GM21576 (cell line): ENCODE data around the gene RBM17.
"Not testable (repeated sequence)": the region's sequence is repeated elsewhere in the genome, so short reads cannot be mapped to it uniquely, and the experiment has no call there.

Source experiments
- ATAC-seq: cut with Tn5 transposase; IDR thresholded peaks from one replicate; pipeline ENCODE4 v1.9.1; 2021; ENCODE audit warnings: mild to moderate bottlenecking, moderate library complexity; ENCODE audit not compliant: unreplicated experiment

Gene RBM17

DNA sequence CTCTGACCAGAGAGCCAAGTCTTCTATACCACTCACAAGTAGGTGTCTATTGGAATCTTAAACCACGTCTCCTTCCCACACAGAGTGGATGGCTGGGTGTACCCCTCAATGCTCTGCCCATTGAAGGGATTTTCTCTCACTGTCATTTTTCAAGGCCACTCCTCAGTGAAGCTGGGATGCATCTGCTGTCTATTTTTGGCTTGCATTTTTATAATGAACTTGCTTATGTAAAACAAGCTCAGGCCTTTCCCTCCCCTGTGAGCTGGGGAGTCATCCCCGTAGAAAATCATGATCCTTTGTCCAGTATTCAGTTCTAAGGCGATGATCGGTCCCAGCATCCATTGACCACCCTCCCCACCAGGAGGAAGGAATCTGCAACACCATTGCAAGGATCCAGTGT lies 9.8 kb upstream of the RBM17 start:
- no peak for ATAC-seq

DNA sequence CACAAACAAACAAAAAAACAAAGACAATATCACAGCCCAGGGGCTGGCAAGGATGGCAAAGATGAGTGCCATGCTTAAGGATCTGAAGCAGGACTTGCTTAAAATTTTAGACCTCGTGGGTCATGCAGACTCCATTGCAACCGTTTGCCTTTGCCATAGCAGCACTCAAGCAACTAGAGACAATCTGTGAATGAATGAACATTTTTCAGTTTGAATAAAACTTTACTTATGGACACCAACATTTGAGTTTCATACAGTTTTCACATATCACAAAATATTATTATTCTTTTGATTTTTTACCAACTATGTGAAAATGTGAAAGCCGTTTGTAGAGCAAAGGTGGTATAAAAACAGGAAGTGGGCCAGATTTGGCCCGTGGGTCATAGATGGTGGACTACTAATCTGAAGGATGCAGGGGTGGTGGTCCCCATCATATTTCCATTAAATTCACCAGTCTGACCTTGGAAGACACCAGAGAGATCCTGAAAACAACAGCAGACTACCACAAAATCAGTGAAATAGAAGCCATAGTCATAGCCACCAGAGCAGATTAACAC lies 8.3 kb upstream of the RBM17 start:
- ATAC-seq, result no peak

DNA sequence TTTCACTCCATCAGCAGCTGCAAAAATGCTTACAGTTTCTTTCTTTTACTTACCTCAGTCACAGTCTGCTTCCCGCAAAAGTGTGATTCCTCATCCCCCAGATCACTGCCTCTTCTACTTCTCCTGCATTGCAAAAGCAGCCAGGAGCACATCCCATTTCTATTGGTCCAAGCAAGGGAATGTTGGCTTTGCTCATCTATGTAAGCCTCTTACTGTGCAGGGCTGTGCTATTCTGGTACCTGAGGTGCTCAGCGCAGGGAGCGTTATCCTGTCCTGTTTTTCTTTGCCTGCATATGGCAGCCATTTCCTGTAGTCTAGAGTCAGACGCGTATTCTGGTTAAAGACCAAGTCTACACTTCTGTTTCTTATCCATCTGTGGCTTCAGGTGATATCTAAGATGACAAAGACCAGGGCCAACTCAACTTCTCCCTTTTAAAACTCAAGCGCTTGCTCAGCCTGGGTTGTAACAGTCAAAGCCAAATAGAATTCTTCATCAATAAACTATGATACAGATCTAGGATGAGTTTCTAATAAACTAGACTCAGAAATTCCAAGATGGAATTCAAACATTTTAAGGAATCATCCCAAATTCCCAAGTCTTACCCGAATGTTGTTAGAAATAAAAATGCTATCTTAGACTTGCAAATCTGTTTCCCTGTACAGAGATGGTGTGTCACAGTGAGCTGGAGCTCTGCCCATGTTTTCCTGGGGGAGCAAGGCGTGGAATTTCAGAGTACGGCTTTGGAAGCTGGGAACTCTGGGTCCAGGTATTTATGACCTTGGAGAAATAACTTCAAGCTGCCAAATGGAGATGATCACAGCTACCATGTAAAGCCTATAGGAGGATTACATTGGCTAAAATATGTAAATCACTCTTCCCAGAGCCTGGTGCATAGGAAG lies 6.1 kb upstream of the RBM17 start:
- ATAC-seq, result no peak

DNA sequence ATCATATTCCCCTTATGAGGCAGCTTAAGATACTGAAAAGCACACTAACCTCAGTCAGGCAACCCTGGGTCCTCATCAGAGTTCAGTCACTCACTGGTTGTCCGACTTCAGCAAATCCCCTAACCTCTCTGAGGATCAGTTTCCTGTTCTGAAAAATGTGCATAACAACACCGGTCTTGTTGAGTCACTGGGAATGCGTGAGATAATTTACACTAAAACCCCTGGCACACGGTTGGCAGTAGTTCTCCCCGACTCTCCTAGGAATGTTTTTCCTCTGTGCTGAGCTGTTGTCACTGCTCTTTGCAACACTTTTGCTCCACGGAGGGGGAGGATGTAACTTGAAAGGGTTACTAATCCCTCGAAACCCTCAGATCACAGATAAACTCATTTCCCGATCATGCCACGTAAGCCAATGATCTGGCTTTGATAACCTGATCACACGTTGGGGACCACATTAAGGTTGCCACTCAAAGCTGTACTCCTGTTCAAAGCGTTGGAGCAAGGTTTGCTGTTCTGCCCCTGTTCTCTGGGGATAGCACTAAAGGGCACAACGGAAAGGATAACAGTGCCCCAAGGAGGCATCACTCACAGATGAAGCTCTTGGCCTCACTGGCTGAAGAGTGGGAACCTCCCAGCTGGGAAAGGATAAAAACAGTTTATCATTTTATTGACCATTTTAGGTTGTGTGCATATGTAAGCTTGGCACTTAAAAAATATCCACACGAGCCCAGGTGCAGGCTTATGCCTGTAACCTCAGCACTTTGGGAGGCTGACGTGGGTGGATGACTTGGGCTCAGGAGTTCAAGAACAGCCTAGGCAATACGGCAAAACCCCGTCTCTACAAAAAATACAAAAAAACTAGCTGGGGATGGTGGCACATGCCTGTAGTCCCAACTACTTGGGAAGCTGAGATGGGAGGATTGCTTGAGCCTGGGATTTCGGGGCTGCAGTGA lies 5.0 kb upstream of the RBM17 start:
- no peak for ATAC-seq

DNA sequence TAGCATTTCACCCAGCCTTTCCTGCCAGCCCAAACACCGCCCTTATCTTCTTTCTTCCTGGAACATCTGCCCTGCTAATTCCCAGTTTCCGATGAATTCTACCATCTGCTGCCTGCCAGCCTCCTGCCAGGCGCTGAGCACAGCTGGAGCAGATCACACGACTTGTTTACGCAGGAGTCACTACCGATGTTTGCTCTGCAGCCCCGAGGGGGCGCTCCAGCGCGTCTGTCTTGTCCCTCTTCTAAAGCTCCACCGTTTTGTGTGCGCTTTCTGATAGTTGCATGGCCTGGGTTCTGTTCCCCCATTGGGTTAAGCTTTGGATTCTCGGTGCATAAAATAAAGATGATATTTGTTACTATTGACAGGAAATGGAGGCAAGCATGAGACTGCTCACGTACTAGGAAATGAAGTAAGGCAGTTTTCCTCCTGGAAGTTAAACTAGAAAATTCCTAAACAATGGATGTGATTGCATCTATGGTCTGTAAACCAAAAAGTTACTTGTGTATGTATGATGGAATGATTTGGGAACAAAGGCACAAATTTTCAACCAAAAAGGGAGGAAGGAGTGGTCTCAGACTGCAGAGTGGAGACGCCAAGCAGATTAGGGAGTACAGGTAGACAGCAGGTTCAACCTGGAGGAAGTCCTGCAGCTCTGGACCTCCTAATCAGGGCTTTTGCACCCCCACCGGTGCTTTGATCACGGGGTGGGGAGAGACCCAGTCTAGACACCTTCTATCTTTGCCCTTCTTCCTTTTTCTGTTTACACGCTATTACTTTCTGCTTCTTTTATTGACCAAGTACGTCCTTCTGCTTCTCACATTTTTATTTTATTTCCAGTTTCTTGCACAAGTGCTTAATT lies 2.2 kb upstream of the RBM17 start:
- peak; percentile 41 for ATAC-seq

DNA sequence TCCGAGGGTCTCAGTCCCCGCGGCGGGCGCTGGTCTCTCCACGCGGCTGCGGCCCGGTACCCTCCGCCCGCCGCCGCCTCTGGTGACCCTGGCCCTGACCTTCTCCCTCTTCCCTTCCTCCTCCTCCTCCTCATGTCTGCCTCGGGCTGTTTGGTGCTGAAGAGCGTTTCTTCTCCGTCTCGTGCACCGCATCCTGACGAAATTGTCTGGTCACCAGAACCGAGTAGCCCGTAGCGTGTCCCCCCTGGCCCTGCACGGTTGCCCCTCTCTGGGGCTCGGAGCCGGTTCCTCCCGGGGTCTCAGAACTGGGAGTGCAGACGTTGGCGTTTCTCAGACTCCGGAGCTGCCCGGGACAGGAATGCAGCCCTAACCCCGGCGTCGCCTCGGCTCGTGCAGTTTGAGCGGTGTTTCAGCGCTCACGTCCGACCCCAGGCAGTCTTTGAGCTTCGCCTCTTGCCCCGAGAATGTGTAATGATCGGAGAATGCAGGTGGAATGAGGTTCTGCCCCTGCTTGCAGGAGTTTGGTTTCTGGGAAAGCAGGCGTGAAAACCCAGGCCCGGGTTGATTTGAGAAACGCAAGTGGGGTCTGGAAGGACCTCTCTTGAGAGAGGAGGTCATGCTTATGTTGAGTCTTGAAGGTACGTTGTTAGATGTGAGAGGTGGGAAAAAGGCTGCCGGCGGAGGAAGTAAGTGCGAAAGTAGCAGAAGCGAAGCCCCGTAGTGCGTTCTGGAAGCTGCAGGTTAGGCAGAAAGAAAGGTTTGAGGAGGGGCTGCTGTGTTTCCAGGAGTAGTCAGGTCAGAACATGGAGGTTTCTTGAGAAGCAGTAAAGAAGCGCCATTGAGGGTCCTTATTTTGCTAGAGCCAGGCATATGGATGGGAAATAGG lies 743 bp downstream of the RBM17 start:
- peak; percentile 11 for ATAC-seq

DNA sequence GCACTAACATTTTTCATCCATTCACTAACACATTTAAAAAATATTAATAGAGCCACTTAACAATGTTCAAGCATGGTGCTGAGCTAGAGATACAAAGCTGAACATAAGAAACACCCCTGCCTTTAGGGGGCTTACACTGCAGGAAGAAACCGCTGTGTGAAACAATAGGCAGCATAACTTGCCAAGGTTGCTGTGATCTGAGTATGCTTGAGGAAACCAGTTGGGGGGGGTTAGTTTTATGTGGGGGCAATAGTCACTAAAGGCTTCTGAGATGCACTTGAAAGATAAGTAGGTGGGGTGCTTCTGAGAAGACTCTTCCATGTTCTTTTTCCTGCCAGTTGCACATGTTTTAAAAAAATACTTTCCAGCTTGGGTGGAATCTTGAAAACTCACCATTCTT lies 2.8 kb downstream of the RBM17 start:
- no peak for ATAC-seq

DNA sequence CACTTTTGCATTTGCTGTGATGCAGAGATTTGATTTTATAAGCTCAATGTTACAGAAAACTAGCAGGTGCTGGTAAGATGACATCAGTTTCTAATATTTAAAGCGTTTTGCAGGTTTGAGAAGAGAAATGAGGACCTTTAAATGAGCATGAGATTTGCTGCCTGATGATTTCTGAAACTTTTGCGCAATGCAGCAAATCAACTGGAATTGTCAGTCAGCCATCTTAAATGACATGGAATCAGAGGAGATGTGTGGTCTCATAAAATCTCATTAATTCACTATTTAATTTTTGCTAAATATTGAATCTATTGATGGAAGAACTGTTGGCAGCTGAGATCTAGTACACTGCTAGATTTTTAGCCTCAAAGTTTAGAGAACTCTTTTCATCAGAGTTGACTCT lies 3.9 kb downstream of the RBM17 start:
- ATAC-seq, result no peak

DNA sequence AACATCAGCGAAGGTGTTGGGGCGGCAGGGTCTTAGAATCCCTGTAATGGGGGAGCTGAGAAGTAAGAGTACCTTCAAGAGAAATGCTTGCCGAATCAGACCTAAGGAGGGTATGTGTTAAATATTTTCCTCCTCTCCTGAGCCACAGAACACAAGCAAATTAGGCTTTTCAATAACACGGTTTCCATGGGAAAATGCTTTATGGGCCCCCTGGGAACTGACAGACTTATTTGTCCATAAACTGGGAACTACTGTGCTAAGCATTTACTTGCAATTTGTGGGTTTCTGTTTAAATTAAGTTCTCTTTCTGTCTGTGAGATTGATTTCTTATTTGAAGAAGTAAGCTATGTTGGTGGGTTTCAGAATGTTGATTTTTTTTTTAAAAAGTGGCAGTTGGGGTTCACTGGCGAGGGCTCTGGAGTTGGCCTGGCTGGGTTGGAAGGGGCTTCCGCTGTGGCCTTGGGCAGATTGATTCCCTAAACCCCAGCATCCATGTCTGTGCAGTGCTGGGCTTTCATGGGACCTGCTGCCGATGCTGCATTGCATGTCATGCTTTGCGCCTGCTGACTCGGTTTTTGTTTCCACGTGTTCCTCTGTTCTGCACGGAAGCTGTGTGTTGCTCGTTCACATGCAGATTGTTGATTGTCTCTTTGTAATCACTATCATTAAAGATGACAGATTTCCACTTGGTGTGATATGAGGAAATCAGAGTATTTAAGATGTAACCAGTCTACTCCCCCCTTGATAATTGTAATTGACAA lies 7.2 kb downstream of the RBM17 start:
- no peak for ATAC-seq

DNA sequence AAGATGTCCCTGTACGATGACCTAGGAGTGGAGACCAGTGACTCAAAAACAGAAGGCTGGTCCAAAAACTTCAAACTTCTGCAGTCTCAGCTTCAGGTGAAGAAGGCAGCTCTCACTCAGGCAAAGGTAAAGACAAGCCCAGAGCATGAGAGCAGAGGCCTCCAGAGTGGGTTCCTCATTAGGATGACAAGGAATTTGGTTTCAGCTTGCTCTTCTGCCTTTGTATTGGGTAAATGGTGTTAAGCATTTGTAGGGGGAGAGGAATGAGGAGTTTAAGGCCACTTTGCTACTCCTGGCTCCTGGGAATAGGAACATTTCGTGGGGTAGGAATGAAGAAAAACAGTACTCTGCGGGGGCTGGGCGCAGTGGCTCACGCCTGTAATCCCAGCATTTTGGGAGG lies 8.2 kb downstream of the RBM17 start:
- ATAC-seq, result no peak

DNA sequence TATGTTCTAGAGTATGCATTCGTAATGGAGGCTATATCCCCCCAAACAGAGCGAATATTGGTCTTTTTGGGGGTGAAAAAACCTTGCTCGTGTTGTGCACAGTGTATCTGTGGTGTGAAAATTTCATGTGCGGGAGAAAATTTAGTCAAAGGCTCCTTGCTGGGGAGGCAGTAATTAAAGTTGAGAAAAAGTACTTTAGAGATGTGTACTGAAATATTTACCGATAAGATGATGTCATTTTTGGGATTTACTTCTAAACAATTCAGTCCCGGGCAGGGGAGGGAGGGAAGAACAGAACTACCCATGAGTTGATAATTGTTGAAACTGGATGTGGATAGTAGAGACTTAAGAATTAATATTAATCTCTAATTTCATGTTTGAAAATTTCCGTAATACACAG lies 9.3 kb downstream of the RBM17 start:
- ATAC-seq, result no peak

DNA sequence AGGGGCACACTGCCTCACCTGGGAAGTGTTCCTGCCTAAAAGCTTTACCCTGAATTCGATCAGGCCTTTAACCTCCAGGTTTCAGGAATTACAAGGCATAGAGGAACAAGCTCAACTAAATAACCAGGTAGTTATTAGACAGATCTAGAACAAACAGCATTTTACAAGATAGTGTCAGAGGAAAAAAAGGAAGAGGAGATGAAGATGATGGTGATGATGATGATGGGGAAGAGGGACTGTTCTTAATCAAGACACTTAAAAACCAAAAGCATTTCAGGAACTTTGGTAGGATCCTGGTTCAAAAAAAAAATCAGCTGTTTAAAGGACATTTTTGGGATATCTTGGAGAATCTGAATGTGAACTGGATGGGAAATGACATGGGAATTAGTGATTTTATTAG lies 11.5 kb downstream of the RBM17 start:
- no peak for ATAC-seq

DNA sequence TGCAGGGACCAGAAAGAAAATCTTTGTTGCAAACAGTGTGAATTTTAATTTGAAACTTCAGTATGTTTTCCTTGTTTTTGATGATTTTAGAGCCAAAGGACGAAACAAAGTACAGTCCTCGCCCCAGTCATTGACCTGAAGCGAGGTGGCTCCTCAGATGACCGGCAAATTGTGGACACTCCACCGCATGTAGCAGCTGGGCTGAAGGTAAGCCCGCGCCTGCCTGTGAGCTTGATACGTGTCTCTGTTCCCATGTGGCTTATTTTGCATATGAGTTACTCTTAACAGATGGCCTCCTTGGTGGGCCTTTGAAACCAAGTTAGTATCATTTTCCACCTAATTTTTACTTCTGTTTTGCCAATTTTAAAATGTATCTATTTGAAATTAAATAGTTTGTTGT lies 12.3 kb downstream of the RBM17 start:
- peak; percentile 89 for ATAC-seq

DNA sequence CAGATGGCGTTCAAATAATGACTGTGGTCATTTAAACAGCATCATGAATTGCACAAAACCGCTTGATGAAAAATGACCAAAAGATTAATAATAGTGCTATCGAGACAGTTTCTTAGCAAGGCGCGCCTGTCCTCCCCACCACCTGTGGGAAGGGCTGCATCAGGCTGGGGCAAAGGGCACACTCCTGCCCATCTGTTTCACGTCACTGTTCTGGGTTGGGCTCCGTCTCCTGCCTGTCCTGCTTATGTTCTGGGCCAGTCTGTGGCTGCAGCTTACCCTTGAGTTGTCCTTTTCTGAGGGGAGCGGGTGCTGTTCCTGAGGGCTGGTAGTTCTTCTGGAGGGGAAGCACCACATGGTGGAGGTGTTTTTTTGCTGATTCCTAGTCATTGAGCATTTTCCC lies 13.3 kb downstream of the RBM17 start:
- no peak for ATAC-seq

DNA sequence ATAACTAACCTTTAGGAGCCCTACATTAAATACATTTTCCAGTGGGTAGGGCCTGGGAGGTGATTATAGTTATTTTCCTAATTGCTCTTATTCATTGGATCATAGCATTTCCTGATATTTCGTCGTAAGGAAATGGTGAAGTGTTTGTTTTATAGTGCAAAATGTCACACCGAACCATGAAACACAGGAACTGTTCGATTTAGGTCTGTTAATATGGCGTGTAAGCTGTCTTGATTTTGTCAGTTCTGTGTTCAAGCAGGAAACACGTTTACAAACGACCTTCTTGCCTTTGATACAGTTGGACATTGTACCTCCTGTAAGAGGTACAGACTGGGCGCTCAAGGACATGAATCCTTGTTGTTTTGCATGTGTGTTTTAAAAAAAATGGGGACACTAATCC lies 14.8 kb downstream of the RBM17 start:
- no peak for ATAC-seq

DNA sequence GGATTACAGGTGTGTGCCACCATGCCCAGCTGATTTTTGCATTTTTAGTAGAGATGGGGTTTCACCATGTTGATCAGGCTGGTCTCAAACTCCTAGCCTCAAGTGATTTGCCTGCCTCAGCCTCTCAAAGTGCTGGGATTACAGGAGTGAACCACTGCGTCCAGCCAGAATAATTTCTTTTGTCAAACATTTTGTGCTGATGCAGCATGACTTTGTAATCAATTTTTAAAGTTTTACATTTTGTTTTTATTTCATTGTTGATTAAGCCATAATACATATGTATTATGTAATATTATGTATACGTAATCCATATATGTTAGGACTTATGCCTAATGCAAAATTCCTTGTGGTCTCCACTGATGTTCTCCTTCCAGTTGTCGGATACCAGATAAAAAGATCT lies 18.8 kb downstream of the RBM17 start:
- ATAC-seq, result not testable (repeated sequence)

DNA sequence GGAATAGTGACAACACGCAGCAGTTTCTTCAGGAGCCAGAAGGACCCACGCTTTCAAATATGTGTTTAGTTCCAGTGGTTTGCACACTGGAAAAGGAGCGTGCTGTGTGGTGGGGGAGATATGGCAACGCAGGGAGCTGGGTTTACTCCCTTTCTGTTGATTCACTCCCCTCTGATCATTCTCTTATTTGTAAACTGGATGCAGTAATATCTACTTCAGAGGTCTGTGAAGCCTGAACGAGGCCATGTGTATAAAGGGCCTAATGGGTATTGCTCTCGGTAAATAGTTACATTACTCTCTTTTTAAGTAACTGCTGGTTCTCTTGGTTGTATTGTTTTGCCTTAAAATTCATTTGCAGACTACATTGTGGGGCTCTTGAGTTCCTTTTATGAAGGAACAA lies 19.2 kb downstream of the RBM17 start:
- ATAC-seq, result no peak

DNA sequence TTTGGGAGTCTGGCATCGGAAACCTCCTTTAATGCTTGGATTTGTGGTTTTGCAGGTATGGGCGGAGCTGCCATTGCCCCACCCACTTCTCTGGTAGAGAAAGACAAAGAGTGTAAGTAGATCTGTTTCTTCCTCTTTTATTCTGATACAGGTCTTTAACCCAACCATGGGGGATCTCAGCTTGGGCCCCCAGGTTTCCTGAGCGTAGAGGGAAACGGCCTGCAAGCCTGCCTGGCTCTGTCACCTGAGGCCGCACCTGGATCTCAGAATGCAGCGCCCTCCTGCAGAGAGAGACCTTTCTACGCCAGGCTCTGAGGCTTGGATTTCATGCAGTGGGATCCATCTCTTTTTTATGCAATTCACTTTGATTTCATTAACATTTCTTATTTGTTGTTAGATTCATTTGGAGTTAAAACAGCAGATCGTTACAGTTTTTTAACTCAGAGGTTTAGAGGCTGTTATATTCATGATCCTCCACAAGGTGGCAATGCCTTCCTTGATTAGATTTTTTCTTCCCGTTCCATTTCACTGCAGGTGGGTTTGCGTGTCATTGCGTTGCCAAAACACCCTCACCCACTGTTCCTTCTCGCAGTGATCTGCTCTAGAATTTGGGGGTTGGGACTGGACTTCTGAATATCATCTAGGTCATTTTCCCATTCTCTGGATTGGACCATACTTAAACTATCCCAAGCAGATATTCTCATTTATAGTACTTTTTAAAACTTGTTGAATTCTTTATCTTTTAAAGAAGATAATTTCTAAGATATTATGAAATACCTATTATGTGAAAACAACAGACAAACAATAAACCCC lies 20.0 kb downstream of the RBM17 start:
- ATAC-seq, result no peak
